ENCODE results near the gene SMPDL3A.

Gene SMPDL3A

DNA sequence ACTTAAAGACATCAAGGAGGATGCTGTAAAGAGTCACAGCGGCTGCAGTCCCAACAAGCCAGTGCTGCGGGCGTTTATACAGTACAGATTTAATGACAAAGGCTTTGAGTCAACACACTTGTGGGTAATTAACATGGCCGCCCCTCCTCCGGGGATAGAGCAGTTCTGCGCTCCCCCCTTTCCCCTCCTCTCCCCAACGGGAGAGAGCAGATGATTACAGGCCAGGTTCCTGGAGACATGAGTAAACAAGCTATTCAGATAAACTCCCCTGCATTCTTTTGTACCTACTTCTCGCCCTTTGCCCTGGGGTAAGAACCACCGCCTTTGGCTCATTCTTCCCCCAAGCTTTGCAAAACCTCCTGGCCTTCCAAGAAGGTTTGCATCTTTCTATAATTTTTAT lies 33.2 kb upstream of the SMPDL3A start:
- Mint-ChIP-seq H3K4me3 (no peak overlapping the region), H3K27ac (no peak overlapping the region), H3K27me3 (no peaks in the 10 kb centered on the region), H3K36me3 (ENCODE audit: low read depth) (no peaks in the 10 kb centered on the region), H3K4me1 (ENCODE audit: low read depth) (peaks cover 37% of the 10 kb centered on the region), H3K9me3 (no peaks in the 10 kb centered on the region)

DNA sequence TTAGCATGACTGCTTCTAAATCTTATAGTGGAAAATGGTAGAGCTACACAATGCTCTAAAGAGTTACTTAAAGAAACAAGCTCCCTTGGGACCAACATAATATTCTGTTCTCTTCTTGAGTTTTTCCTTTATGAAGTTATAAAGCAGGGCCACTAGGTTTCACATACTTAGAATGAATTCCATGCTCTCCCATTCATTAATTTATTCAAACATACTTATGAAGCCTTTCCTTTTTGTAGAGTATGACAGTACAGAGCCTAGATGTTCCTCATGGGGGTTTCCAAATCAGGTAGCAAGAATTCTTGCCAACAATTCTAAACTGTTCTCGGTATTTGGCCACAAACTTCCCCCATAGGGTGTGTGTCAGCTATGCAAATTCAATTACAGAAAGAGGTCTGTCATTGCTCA lies 30.1 kb upstream of the SMPDL3A start:
- Mint-ChIP-seq H3K27me3 (peaks cover 5% of the 10 kb centered on the region), H3K9me3 (peaks cover 4% of the 10 kb centered on the region), H3K27ac (no peak overlapping the region)

DNA sequence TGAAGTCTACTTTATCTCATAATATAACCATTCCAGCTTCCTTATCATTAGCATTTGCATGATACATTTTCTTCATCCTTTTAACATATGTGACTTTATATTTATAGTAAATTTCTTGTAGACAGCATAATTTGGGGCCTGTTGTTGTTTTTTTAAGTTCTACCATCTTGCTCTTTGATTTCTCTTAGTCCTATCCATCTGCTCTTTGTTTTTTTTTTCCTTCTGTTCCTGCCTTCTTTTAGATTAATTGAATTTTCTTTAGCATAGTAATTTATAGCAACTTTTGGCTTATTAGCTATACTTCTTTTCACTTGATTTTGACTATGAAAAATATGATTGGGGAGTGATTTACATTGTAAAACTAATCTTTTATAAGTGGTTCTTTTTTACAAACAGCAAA lies 28.7 kb upstream of the SMPDL3A start:
- H3K27me3 Mint-ChIP-seq: peaks cover 5% of the 10 kb centered on the region
- no peaks in the 10 kb centered on the region for H3K36me3 Mint-ChIP-seq (ENCODE audit: low read depth)
- H3K4me1 Mint-ChIP-seq (ENCODE audit: low read depth): peaks cover 6% of the 10 kb centered on the region
- peaks cover 6% of the 10 kb centered on the region for H3K9me3 Mint-ChIP-seq
- H3K27ac Mint-ChIP-seq: no peak overlapping the region
- no peak overlapping the region for H3K4me3 Mint-ChIP-seq

More for the DNA sequence above, 30.1 kb upstream of the SMPDL3A start:
- H3K4me1 Mint-ChIP-seq (ENCODE audit: low read depth): peaks cover 12% of the 10 kb centered on the region
- no peaks in the 10 kb centered on the region for H3K36me3 Mint-ChIP-seq (ENCODE audit: low read depth)
- no peak overlapping the region for H3K4me3 Mint-ChIP-seq

DNA sequence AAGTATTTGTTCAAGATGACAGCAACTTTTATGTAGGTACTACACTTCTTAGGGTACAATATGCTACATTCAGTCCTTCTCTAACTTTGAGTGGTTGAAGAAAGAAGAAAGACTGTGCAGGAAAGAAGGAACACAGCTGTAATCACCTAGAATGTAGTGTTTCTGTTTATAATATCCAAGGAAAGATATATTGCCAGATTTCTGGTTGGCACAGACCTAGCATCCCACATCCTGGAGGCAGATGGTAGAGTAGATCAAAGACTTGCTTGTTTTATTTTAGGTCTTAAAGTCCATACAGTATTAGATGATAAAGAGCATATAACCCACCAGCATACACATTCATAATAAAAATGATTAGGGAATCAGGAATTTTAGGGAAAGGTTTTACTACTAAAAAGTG lies 22.8 kb upstream of the SMPDL3A start:
- no peaks in the 10 kb centered on the region for H3K4me1 Mint-ChIP-seq (ENCODE audit: low read depth)
- no peak overlapping the region for H3K27ac Mint-ChIP-seq
- no peaks in the 10 kb centered on the region for H3K36me3 Mint-ChIP-seq (ENCODE audit: low read depth)
- H3K9me3 Mint-ChIP-seq: peaks cover 6% of the 10 kb centered on the region
- no peak overlapping the region for H3K4me3 Mint-ChIP-seq
- peaks cover 21% of the 10 kb centered on the region for H3K27me3 Mint-ChIP-seq

DNA sequence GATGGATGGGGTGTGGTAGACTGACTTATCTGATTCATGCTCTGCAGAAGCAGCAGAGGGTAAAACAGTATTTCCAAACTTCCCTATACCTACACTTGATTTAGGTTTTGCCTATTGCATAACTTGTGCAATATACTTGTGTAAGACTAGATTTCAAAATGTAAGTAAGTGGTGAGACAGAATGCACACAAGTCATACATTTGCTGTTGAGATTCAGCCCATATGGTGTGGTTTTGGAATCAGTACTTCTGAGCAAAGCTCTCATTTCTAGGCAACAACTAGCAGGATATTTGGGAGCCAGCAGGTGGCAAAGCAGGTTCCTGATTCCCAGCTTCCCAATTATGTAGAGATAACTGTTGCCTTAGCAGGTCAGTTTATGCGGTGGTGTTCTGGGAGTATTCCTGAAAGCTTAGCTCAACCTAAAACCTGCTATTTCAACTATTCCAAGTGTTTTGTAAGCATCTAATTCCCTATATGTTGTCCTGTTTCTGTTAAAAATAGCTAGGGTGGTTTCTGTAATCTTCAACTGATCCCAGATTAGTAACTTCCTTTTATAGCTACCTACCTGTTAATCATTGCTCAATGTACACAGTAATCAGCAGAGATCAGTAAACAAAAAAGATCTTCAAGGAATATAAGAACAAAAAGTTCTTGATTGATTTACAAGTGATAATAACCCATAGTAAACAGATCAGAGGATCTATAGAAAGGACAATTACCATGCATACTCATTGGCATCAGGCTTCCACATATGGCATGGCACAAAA lies 18.0 kb upstream of the SMPDL3A start:
- H3K27ac Mint-ChIP-seq: no peak overlapping the region
- no peak overlapping the region for H3K4me3 Mint-ChIP-seq
- H3K36me3 Mint-ChIP-seq (ENCODE audit: low read depth): no peaks in the 10 kb centered on the region
- H3K27me3 Mint-ChIP-seq: peaks cover 24% of the 10 kb centered on the region
- H3K9me3 Mint-ChIP-seq: peaks cover 5% of the 10 kb centered on the region
- H3K4me1 Mint-ChIP-seq (ENCODE audit: low read depth): no peaks in the 10 kb centered on the region

DNA sequence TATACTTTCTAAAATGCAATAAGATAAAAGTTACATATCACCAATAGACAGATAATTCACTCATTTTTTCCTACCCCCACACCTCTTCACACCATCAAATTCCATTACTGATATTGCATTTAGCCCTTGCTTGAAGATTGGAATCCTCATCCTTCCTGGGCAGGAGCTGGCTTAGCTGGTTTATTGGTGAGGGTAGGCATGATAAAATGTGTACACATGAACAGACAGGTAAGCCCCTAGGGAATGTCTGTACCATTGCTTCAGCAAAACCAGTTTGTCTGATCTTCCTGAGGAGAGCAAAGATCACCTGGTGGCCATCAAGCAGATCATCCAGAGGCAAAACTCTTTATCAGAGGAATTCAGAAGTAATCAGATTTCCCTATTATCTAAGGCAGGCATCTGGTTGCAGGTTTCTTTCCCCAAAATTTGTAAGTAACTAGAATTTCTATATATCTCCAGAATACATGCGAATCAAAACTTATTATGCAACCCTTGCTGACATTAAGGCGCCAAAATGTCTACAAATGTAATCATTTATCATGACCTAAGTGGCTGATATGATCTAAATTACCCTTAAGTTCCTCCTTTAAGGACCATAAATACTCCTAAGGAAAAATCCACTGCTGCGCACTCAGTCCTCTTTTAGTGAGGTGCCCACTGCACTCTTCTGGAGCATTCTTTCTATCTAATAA lies 16.2 kb upstream of the SMPDL3A start:
- Mint-ChIP-seq H3K27me3 (peaks cover 17% of the 10 kb centered on the region), H3K4me3 (no peak overlapping the region), H3K27ac (no peak overlapping the region), H3K4me1 (ENCODE audit: low read depth) (no peaks in the 10 kb centered on the region), H3K9me3 (peaks cover 5% of the 10 kb centered on the region), H3K36me3 (ENCODE audit: low read depth) (no peaks in the 10 kb centered on the region)

DNA sequence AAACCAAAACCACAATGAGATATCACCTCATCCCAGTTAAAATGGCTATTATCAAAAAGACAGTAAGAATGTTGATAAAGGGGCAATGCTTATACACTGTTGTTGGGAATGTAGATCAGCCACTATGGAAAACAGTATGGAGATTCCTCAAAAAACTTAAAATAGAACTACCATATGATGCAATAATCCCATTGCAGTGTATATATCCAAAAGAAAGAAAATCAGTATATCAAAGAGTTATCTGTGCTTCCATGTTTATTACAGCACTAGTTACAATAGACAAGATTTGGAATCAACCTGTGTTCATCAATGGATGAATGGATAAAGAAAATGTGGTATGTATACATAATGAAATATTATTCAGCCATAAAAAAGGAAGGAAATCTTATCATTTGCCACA lies 13.1 kb upstream of the SMPDL3A start:
- H3K27ac Mint-ChIP-seq: no peak overlapping the region

DNA sequence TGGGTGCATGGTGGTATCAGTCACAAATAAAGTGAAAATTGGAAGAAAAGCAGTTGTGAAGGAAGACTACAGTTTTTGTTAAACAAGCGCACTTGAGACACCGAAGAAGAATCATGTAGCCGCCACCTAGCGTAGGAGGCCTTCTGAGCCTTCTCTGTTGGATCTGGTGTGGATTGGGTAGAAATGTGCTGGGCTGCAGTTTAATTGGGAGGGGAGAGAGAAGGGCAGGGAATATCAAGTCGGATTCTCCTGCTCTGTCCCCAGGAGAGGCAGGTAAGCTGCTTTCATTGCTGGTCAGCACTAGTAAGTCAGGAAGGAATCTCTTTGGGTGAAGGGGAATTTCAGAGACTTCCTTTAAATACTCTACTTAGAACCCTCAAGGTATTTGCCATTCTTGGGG lies 10.8 kb upstream of the SMPDL3A start:
- peaks cover 14% of the 10 kb centered on the region for H3K27me3 Mint-ChIP-seq
- H3K4me3 Mint-ChIP-seq: no peak overlapping the region
- no peaks in the 10 kb centered on the region for H3K4me1 Mint-ChIP-seq (ENCODE audit: low read depth)
- H3K36me3 Mint-ChIP-seq (ENCODE audit: low read depth): no peaks in the 10 kb centered on the region
- peaks cover 5% of the 10 kb centered on the region for H3K9me3 Mint-ChIP-seq
- no peak overlapping the region for H3K27ac Mint-ChIP-seq

More for the DNA sequence above, 13.1 kb upstream of the SMPDL3A start:
- Mint-ChIP-seq H3K4me1 (ENCODE audit: low read depth) (no peaks in the 10 kb centered on the region), H3K9me3 (peaks cover 5% of the 10 kb centered on the region), H3K27me3 (peaks cover 18% of the 10 kb centered on the region), H3K36me3 (ENCODE audit: low read depth) (no peaks in the 10 kb centered on the region), H3K4me3 (no peak overlapping the region)

DNA sequence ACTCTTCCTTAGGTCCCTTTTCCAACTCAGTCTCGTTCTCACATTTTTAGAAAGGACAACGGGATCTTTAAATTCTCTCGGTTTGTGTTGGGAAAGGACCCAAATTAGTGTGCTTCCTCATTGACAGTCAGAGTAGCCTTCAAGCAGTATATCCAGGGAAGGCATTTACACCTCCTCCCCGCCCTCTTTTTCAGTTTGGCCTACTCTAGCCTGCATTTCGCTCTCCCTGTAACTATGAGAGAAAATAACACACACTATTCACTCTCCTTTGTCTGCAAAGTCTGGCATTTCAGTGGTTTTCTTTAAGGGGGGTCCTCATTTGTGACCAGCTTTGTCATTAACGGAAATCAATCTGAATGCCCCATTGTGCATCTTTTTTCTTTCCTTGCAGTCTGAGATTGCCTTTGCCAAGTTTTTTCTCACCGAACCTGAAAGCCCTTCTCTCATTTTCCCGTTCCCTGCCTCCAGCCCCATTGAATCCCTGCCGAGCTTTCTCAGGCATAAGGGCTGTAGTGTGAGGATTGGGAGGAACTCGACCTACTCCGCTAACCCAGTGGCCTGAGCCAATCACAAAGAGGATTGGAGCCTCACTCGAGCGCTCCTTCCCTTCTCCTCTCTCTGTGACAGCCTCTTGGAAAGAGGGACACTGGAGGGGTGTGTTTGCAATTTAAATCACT lies 9.9 kb upstream of the SMPDL3A start:
- Mint-ChIP-seq H3K9me3 (peaks cover 5% of the 10 kb centered on the region), H3K27me3 (peaks cover 19% of the 10 kb centered on the region), H3K4me1 (ENCODE audit: low read depth) (no peaks in the 10 kb centered on the region), H3K27ac (no peak overlapping the region), H3K36me3 (ENCODE audit: low read depth) (no peaks in the 10 kb centered on the region), H3K4me3 (no peak overlapping the region)

DNA sequence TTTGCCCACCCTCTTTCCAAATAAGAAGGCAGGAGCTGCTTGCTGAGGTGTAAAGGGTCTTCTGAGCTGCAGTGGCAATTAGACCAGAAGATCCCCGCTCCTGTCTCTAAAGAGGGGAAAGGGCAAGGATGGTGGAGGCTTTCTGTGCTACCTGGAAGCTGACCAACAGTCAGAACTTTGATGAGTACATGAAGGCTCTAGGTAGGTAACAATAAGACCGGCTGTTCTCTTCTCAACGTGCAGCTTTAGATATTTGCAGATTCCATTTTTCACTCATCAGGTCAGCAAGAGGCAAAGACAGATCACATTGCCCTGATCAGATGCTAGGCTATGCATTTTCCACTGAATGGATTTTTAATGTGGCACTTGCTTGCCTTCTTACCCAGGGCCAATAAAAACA lies 9.4 kb upstream of the SMPDL3A start, which contains the start of gene FABP7:
TSS of gene FABP7 (plus strand) at position 50 of the 400 bp plus-strand sequence. CDS start at position 129, 79 bp downstream.
- no peak within 1 kb of the TSS for H3K27ac Mint-ChIP-seq
- H3K36me3 Mint-ChIP-seq (ENCODE audit: low read depth): no peaks in the 10 kb centered on the region
- H3K4me1 Mint-ChIP-seq (ENCODE audit: low read depth): no peaks in the 10 kb centered on the region
- peaks cover 5% of the 10 kb centered on the region for H3K9me3 Mint-ChIP-seq
- H3K27me3 Mint-ChIP-seq: peaks cover 20% of the 10 kb centered on the region
- H3K4me3 Mint-ChIP-seq: no peak within 1 kb of the TSS

DNA sequence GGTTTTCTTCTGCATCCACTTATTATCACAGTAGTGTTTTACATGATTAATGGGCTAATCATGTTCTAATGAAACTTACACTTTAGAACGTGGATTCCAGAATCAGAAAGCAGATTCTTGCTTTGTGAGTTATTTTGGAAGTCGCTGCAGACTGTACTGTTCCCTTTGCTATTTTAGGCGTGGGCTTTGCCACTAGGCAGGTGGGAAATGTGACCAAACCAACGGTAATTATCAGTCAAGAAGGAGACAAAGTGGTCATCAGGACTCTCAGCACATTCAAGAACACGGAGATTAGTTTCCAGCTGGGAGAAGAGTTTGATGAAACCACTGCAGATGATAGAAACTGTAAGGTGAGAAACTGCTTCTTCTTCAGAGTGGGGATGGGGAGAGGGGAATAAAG lies 8.9 kb upstream of the SMPDL3A start:
- no peaks in the 10 kb centered on the region for H3K4me1 Mint-ChIP-seq (ENCODE audit: low read depth)
- H3K9me3 Mint-ChIP-seq: peaks cover 5% of the 10 kb centered on the region
- no peak overlapping the region for H3K27ac Mint-ChIP-seq
- H3K27me3 Mint-ChIP-seq: peaks cover 24% of the 10 kb centered on the region
- no peak overlapping the region for H3K4me3 Mint-ChIP-seq
- H3K36me3 Mint-ChIP-seq (ENCODE audit: low read depth): no peaks in the 10 kb centered on the region

DNA sequence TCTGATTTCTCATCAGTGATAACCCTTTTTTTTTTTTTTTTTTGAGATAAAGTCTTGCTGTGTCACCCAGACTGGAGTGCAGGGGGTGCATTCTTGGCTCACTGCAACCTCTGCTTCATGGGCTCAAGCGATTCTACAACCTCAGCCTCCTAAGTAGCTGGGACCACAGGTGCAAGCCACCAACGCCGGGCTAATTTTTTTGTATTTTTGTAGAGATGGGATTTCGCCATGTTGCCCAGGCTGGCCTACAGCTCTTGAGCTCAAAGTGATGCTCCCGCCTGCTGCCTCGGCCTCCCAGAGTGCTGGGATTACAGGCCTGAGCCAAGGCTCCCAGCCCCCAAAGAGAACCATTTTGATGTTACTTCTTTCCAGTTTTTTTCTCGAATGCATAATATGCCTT lies 7.3 kb upstream of the SMPDL3A start:
- no peak overlapping the region for H3K27ac Mint-ChIP-seq
- H3K36me3 Mint-ChIP-seq (ENCODE audit: low read depth): no peaks in the 10 kb centered on the region
- H3K4me3 Mint-ChIP-seq: no peak overlapping the region
- no peaks in the 10 kb centered on the region for H3K9me3 Mint-ChIP-seq
- no peaks in the 10 kb centered on the region for H3K4me1 Mint-ChIP-seq (ENCODE audit: low read depth)
- peaks cover 32% of the 10 kb centered on the region for H3K27me3 Mint-ChIP-seq

DNA sequence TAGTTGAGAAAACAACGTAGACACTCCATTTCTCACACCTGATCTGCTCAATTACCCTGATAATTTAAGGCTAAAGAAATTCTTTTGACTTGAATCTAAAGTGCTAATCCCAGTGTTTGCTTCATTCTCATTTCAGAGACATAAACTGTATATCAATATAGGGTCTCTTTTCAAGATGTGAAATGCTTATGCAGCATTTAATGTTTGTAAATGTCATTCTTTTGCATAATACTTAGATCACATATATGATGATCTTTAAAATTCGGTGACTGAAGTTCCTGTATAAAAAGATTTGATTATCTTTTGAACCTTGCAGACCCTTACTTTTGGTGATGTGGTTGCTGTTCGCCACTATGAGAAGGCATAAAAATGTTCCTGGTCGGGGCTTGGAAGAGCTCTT lies 5.7 kb upstream of the SMPDL3A start:
- no peaks in the 10 kb centered on the region for H3K36me3 Mint-ChIP-seq (ENCODE audit: low read depth)
- H3K4me3 Mint-ChIP-seq: no peak overlapping the region
- no peak overlapping the region for H3K27ac Mint-ChIP-seq
- H3K9me3 Mint-ChIP-seq: no peaks in the 10 kb centered on the region
- peaks cover 47% of the 10 kb centered on the region for H3K27me3 Mint-ChIP-seq
- H3K4me1 Mint-ChIP-seq (ENCODE audit: low read depth): no peaks in the 10 kb centered on the region

DNA sequence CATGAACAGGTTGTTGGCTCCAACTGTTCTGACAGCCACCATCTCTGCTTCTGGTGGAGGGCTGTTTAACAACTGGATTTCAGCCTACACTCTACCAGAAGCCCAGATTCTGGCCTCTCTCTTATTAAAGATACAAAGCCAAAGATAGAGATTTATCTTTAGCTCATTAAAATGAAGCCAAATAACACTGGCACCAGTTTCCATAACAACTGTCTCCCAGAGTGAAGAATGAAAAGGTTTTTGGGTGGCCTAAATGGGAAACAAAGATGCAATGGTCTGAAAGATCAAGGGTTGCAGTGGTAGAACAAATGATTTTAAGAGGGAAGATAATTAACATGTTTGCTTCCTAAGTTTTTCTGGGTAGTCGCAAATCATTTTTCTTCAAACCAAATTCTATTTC lies 3.2 kb upstream of the SMPDL3A start:
- Mint-ChIP-seq H3K36me3 (ENCODE audit: low read depth) (no peaks in the 10 kb centered on the region), H3K4me1 (ENCODE audit: low read depth) (peaks cover 18% of the 10 kb centered on the region), H3K4me3 (no peak overlapping the region), H3K27me3 (peaks cover 61% of the 10 kb centered on the region), H3K27ac (no peak overlapping the region), H3K9me3 (no peaks in the 10 kb centered on the region)

DNA sequence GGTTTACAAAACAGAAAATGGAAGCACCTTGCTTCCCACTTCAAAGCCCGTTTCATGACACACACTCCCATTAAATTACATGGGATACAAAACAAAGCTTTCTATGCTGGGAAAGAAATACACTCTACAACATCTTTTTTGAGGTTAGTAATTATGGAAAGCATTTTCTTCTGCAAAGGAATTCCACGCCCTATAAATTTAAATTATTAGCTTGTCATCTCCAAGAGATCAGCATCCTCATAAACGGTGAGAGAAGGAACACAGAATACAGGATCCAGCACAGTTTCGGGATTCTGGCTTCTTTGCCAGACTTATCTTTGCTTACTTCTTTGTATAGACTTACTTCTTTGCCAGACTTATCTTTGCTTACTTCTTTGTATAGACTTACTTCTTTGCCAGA lies 1.3 kb upstream of the SMPDL3A start:
- Mint-ChIP-seq H3K4me3 (no peak overlapping the region), H3K9me3 (no peaks in the 10 kb centered on the region), H3K27me3 (peaks cover 71% of the 10 kb centered on the region), H3K4me1 (ENCODE audit: low read depth) (peaks cover 21% of the 10 kb centered on the region), H3K36me3 (ENCODE audit: low read depth) (no peaks in the 10 kb centered on the region), H3K27ac (no peak overlapping the region)

All from stimulated activated naive CD8-positive, alpha-beta T cell treated with anti-CD3 and anti-CD28 coated beads, Interleukin-15, Interleukin-2, amounts not matched to agents 100 ng/mL and 50 ng/mL, for 24 hours (primary cell).